NCI-H226 (cell line): ENCODE data around the gene LRIT3.

Source experiments
- DNase-seq: peaks from one replicate; pipeline ENCODE4 v3.0.0-alpha.2; 2015

Gene LRIT3

GRCh38 chr4:109847896-109848442 is at the start of gene LRIT3:
TSS of gene LRIT3 (plus strand) at chr4:109848107. CDS start at chr4:109848202, 95 bp downstream.
- no peak for DNase-seq

- DNase-seq, result no peak
Observed at GRCh38 chr4:109798866-109799265, 49.0 kb upstream of the LRIT3 start.

DNA sequence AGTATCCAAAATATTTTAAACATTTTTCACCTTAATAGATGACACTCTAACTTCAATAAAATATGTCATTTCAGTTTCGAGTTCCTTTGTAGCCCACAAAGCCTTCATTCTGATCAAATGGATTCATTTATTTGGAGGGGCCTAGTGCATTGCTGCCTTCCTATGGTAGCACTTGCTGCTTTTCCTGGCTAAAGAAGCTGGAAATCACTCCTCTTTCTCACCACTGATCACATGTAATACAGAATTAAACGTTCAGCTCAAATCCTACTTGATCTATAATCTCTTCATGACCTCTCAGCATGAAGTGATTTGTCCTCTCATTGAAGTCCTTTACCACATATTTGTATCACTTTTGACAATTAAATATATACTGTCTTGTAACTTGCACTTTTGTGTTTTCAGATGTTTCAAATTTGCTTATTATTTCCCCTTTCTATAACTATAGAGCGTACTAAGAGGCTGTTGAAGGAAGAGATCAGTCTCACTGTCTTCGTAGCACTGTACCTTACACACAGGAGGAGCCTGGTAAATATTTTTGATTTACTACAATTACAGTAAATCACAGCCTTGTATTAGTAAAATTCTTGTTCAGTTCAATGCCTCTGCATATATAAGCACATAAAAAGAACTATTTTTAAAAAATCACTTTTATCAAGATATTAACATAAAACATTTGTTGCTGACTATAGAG is 46.7 kb upstream of the LRIT3 start:
- DNase-seq, result no peak

DNA sequence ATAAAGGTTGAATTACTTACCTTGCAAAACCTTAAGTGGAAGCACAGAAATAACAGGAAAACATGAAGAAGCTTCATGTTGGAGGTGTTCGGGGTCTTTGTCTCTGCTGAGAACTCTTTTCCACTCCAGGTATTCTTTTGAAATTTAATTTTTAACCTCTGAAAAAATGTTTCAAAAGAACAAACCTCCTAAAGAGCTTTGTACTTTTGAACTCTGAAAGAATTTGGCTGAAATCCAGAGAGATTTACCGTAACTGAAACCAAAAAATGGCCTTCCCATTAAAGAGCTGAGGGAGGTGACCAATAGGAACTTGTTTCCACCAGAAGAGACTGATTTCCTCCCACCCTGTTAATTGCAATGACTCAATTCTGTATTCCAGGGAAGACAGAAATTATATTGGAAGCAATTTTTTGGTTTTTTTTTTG is 46.0 kb upstream of the LRIT3 start, which contains the start of gene CFI:
CFI (minus strand) TSS at position 105 of the 425 bp plus-strand sequence; CDS start at position 77, 28 bp downstream.
- peak; percentile 56 for DNase-seq

- DNase-seq, result peak; percentile 38
Observed at GRCh38 chr4:109803924-109804571, 43.9 kb upstream of the LRIT3 start.

- DNase-seq, result no peak
Observed at GRCh38 chr4:109809655-109810054, 38.3 kb upstream of the LRIT3 start.

DNA sequence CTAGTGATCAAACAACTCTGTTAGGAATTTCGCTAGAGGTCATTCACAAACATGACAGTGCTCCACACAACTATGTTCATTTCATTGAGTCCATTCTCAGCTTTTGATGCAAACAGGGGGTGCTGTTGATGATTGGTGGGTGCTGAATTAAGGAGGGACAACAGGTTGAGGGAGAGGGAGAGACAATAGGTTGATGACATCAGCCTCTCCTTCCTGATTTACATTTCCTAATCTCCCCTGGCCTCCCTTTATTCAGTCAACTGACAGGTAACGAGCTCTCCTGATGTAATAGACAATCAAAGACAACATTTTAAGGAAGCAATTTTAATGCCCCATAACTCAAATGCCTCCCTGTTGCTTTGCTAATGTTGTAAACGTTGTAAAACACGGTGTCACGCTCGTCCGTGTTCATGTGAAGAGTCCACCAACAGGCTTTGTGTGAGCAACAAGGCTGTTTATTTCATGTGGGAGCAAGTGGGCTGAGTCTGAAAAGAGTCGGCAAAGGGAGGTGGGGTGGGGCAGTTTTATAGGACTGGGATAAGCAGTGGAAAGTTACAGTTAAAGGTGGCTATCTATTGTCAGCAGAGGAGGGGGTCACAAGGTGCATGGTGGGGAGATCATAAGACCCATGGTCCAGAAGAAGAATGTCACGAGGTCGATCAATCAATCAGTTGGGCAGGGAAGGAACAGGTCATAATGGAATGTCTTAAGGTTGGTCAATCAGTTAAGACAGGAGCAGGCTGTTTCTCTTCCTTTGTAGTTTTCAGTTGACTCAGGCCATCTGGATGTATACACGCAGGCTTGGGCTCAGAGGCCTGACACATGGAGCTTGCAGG is 37.1 kb upstream of the LRIT3 start:
- DNase-seq, result no peak

GRCh38 chr4:109811707-109812106 is 36.2 kb upstream of the LRIT3 start:
- no peak for DNase-seq

- peak; percentile 91 for DNase-seq
Observed at GRCh38 chr4:109815151-109816081, 32.5 kb upstream of the LRIT3 start, which contains the start of gene GAR1. TSS of gene GAR1 (plus strand) at chr4:109815762. CDS start at chr4:109816165, 403 bp downstream.

- no peak for DNase-seq
Observed at GRCh38 chr4:109816082-109816442, 31.8 kb upstream of the LRIT3 start.

- no peak for DNase-seq
Observed at GRCh38 chr4:109816894-109817293, 31.0 kb upstream of the LRIT3 start.

DNA sequence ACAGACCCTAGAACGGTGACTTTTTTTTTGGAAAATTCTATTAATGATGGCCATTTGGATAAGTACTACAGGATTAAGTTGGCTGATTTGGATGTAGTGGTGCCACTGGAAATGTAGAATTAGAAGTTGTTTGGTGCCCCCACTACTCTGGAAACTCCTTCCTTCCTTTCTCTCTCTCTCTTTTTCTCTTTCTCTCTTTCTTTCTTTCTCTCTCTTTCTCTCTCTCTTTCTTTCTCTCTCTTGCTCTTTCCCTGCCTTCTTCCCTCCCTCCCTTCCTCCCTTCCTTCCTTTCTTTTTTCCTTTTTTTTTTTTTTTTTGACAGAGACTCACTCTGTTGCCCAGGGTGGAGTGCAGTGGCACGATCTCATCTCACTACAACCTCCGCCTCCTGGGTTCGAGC is 29.6 kb upstream of the LRIT3 start:
- no peak for DNase-seq

GRCh38 chr4:109820563-109820962 is 27.3 kb upstream of the LRIT3 start:
- no peak for DNase-seq

DNA sequence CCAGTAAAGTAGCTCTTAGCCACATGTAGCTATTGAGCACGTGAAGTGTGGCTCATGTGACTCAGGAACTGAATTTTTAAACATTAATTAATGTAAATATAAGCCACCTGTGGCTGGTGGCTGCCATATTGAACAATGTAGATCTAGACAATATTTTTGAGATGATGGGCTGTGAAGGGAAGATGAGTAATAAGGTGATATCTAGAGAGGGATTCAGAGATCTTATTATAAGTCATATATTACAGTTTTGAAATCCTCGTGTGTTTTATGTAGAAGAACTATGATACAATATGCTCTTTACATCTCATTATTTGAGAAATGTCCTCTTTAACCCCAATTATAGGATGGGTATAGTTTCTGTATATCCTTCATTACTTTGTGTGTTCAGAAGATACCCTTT is 26.7 kb upstream of the LRIT3 start:
- no peak for DNase-seq

DNA sequence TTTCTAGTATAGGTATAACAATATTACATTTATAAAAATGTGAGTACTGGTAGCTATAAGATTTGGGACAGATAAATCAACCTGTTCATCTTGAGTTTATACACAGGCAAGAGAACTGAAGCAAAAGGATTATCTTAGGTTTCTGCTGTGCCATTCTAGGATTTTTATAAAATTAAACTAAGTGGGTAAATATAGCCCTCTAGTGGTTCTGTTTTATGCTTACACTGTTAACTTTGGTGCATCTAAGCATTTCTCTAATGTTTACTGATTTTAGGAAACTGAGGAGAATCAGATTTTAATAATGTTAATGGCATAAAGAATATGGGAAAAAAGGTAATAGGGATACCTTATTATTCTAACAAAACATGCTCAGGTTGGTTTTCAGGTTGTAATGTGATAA is 21.2 kb upstream of the LRIT3 start:
- no peak for DNase-seq

- no peak for DNase-seq
Observed at GRCh38 chr4:109827672-109828071, 20.2 kb upstream of the LRIT3 start, which contains the start of gene RRH. TSS of gene RRH (plus strand) at chr4:109827972. CDS start at chr4:109828028, 56 bp downstream.

GRCh38 chr4:109833756-109834155 is 14.2 kb upstream of the LRIT3 start:
- no peak for DNase-seq

- DNase-seq, result no peak
Observed at GRCh38 chr4:109836985-109837384, 10.9 kb upstream of the LRIT3 start.

- DNase-seq, result peak; percentile 35
Observed at GRCh38 chr4:109846395-109847098, 1.4 kb upstream of the LRIT3 start.

DNA sequence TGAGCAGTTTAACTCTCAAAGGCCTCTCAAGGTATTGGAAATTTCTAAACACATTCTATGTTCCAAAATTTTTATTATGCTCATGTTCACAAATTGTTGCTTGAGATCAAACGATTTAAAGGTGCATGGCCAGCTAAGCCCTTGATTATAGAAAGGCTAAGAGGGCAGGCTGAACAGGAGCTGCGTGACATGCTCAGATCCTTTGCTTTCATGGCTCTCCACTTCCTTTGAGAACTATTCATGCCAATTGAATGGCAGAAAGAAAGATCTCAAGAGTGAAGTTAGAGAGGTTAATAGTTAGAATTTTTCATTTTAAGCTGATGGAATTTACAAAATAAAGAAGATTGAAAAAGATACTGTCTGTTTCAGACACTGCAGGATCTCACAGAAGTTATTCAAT is 594 bp downstream of the LRIT3 start:
- no peak for DNase-seq

GRCh38 chr4:109850601-109851000 is 2.7 kb downstream of the LRIT3 start:
- no peak for DNase-seq
